CD4-positive, CD25-positive, alpha-beta regulatory T cell (primary cell): ENCODE measurements around the gene CYP4B1. TPM values are rescaled to one million over a fixed set of nuclear protein-coding genes. Genes with fewer than 3 reads are reported as not detected.

Experiments used
- ATAC-seq, 2 donors: fragments of 150-1000 bp; cut with Tn5 transposase; one replicate each; pipeline ENCODE4 v1.10.0; 2021; ENCODE audit warnings: low read depth in 2 of 2, moderate number of reproducible peaks in 2 of 2, moderate library complexity in 1 of 2
- DNase-seq, 3 donors: peaks; one replicate each; pipeline versions ENCODE4 v3.0.0 to v3.0.0-alpha.2; 2012 to 2022; ENCODE audit warnings: mixed read lengths in 1 of 3
- H3K27ac ChIP-seq: one replicate; pipeline ENCODE4 v1.7.0; 2013; ENCODE audit warnings: mild to moderate bottlenecking, low read length; ENCODE audit not compliant: insufficient read depth, poor library complexity, severe bottlenecking
- H3K27me3 ChIP-seq: one replicate; pipeline ENCODE4 v1.7.0; 2013; ENCODE audit warnings: low read length; ENCODE audit not compliant: control insufficient read depth, insufficient read depth
- H3K36me3 ChIP-seq: one replicate; pipeline ENCODE4 v1.7.0; 2013; ENCODE audit warnings: mild to moderate bottlenecking, low read length, moderate library complexity; ENCODE audit not compliant: control insufficient read depth, insufficient read depth
- H3K4me1 ChIP-seq: 2 replicates; pipeline ENCODE4 v1.7.0; 2013; ENCODE audit warnings: mild to moderate bottlenecking, low read length; ENCODE audit not compliant: insufficient read depth, control insufficient read depth, poor library complexity, severe bottlenecking
- H3K4me3 ChIP-seq: one replicate; pipeline ENCODE4 v1.7.0; 2013; ENCODE audit warnings: low read depth, mild to moderate bottlenecking, low read length, moderate library complexity
- H3K9me3 ChIP-seq, 2 experiments: 1 replicate in 1 of 2; 2 replicates in 1 of 2; pipeline ENCODE4 v1.7.0; 2013; ENCODE audit warnings: low read length in 2 of 2, mild to moderate bottlenecking in 1 of 2, moderate library complexity in 1 of 2; ENCODE audit not compliant: control insufficient read depth in 2 of 2
- H3K27ac Mint-ChIP-seq, 3 donors: one replicate each; pipeline ENCODE4 v1.8.0; 2020 to 2022; ENCODE audit warnings: mild to moderate bottlenecking in 3 of 3, mixed read lengths in 3 of 3, moderate library complexity in 2 of 3
- H3K27me3 Mint-ChIP-seq: one replicate; pipeline ENCODE4 v1.8.0; 2022; ENCODE audit warnings: mild to moderate bottlenecking, mixed read lengths
- H3K36me3 Mint-ChIP-seq: one replicate; pipeline ENCODE4 v1.8.0; 2020; ENCODE audit warnings: mixed read lengths
- H3K4me1 Mint-ChIP-seq, 4 donors: one replicate each; pipeline ENCODE4 v1.8.0; 2020 to 2022; ENCODE audit warnings: mixed read lengths in 4 of 4, mild to moderate bottlenecking in 1 of 4
- H3K4me3 Mint-ChIP-seq, 4 donors: one replicate each; pipeline ENCODE4 v1.8.0; 2020 to 2022; ENCODE audit warnings: mild to moderate bottlenecking in 4 of 4, mixed read lengths in 4 of 4, moderate library complexity in 3 of 4
- H3K9me3 Mint-ChIP-seq, 7 donors: one replicate each; pipeline ENCODE4 v1.8.0; 2020 to 2022; ENCODE audit warnings: mixed read lengths in 7 of 7, mild to moderate bottlenecking in 3 of 7, moderate library complexity in 2 of 7
- polyA plus RNA-seq, 4 donors: library from polyadenylated mRNA; unstranded; fragments of 300-500 nt; fragmentation: Illumina TruSeq; gene quantifications; one replicate each; pipeline ENCODE4 v1.2.3, GENCODE V29; 2021
- total RNA-seq: library from RNA; stranded (reverse); gene quantifications from one replicate; pipeline ENCODE4 v1.2.3, GENCODE V29; 2022

Gene CYP4B1
- total and polyA plus RNA-seq, 5 donors from 2014 or later: not detected

GRCh38 chr1:46806196-46807020 is 7.6 kb downstream of the CYP4B1 start:
- Mint-ChIP-seq H3K27ac (no peak overlapping the region), H3K4me3 (no peak overlapping the region), H3K4me1 (no peaks in the 10 kb centered on the region), H3K27me3 (peaks cover 4% of the 10 kb centered on the region), H3K36me3 (no peaks in the 10 kb centered on the region), H3K9me3 (peaks cover 0 to 9% (median 0%) of the 10 kb centered on the region in 7 donors)
- no peaks in the 10 kb centered on the region for H3K27me3 ChIP-seq
- no peak for ATAC-seq
- H3K9me3 ChIP-seq: no peaks in the 10 kb centered on the region
- H3K4me1 ChIP-seq: no peaks in the 10 kb centered on the region
- no peak overlapping the region for H3K27ac ChIP-seq
- DNase-seq: no peak
- no peak overlapping the region for H3K4me3 ChIP-seq
- H3K36me3 ChIP-seq: no peaks in the 10 kb centered on the region

- DNase-seq (no peak), ATAC-seq (no peak)
- H3K9me3 Mint-ChIP-seq: peaks cover 0 to 7% (median 0%) of the 10 kb centered on the region in 7 donors
- no peaks in the 10 kb centered on the region for H3K36me3 ChIP-seq
- no peak overlapping the region for H3K27ac Mint-ChIP-seq
- H3K36me3 Mint-ChIP-seq: no peaks in the 10 kb centered on the region
- H3K27me3 ChIP-seq: no peaks in the 10 kb centered on the region
- H3K9me3 ChIP-seq: no peaks in the 10 kb centered on the region
- H3K4me3 ChIP-seq: no peak overlapping the region
- H3K27ac ChIP-seq: no peak overlapping the region
- H3K4me1 Mint-ChIP-seq: no peaks in the 10 kb centered on the region
- H3K4me3 Mint-ChIP-seq: no peak overlapping the region
- H3K27me3 Mint-ChIP-seq: peaks cover 4% of the 10 kb centered on the region
- H3K4me1 ChIP-seq: no peaks in the 10 kb centered on the region
Measured at GRCh38 chr1:46807046-46807972, 8.5 kb downstream of the CYP4B1 start.

GRCh38 chr1:46809071-46809470 is 10.2 kb downstream of the CYP4B1 start:
- Histone ChIP-seq H3K27me3 (no peaks in the 10 kb centered on the region), H3K4me3 (no peak overlapping the region), H3K36me3 (no peaks in the 10 kb centered on the region), H3K9me3 (no peaks in the 10 kb centered on the region), H3K4me1 (no peaks in the 10 kb centered on the region), H3K27ac (no peak overlapping the region)
- H3K27ac Mint-ChIP-seq: no peak overlapping the region
- no peak overlapping the region for H3K4me3 Mint-ChIP-seq
- peaks cover 6% of the 10 kb centered on the region for H3K27me3 Mint-ChIP-seq
- DNase-seq (no peak), ATAC-seq (no peak)
- no peaks in the 10 kb centered on the region for H3K36me3 Mint-ChIP-seq
- H3K9me3 Mint-ChIP-seq: peaks cover 0 to 7% (median 0%) of the 10 kb centered on the region in 7 donors
- H3K4me1 Mint-ChIP-seq: no peaks in the 10 kb centered on the region

- Histone ChIP-seq H3K36me3 (no peaks in the 10 kb centered on the region), H3K4me3 (no peak overlapping the region), H3K27ac (no peak overlapping the region), H3K4me1 (no peaks in the 10 kb centered on the region), H3K27me3 (no peaks in the 10 kb centered on the region), H3K9me3 (no peaks in the 10 kb centered on the region)
- Mint-ChIP-seq H3K27ac (no peak overlapping the region), H3K36me3 (no peaks in the 10 kb centered on the region), H3K4me3 (no peak overlapping the region), H3K9me3 (peaks cover 0 to 7% (median 0%) of the 10 kb centered on the region in 7 donors), H3K4me1 (no peaks in the 10 kb centered on the region), H3K27me3 (peaks cover 8% of the 10 kb centered on the region)
- DNase-seq (no peak), ATAC-seq (no peak)
Measured at GRCh38 chr1:46809904-46810303, 11.1 kb downstream of the CYP4B1 start.

GRCh38 chr1:46810596-46810995 is 11.8 kb downstream of the CYP4B1 start:
- Histone ChIP-seq H3K36me3 (no peaks in the 10 kb centered on the region), H3K27me3 (no peaks in the 10 kb centered on the region), H3K4me3 (no peak overlapping the region), H3K4me1 (no peaks in the 10 kb centered on the region), H3K27ac (no peak overlapping the region), H3K9me3 (no peaks in the 10 kb centered on the region)
- Mint-ChIP-seq H3K36me3 (no peaks in the 10 kb centered on the region), H3K27ac (no peak overlapping the region), H3K27me3 (peaks cover 7% of the 10 kb centered on the region), H3K4me1 (no peaks in the 10 kb centered on the region), H3K4me3 (no peak overlapping the region), H3K9me3 (peaks cover 0 to 6% (median 0%) of the 10 kb centered on the region in 7 donors)
- DNase-seq (no peak), ATAC-seq (no peak)

GRCh38 chr1:46811053-46811452 is 12.2 kb downstream of the CYP4B1 start:
- no peak overlapping the region for H3K4me3 Mint-ChIP-seq
- peaks cover 4% of the 10 kb centered on the region for H3K27me3 Mint-ChIP-seq
- Histone ChIP-seq H3K4me1 (no peaks in the 10 kb centered on the region), H3K27ac (no peak overlapping the region), H3K9me3 (no peaks in the 10 kb centered on the region), H3K27me3 (no peaks in the 10 kb centered on the region), H3K36me3 (no peaks in the 10 kb centered on the region), H3K4me3 (no peak overlapping the region)
- peaks cover 0 to 5% (median 0%) of the 10 kb centered on the region in 7 donors for H3K9me3 Mint-ChIP-seq
- no peaks in the 10 kb centered on the region for H3K4me1 Mint-ChIP-seq
- ATAC-seq (no peak), DNase-seq (no peak)
- no peak overlapping the region for H3K27ac Mint-ChIP-seq
- H3K36me3 Mint-ChIP-seq: no peaks in the 10 kb centered on the region

GRCh38 chr1:46812065-46812963 is 13.5 kb downstream of the CYP4B1 start:
- Histone ChIP-seq H3K9me3 (no peaks in the 10 kb centered on the region), H3K4me1 (no peaks in the 10 kb centered on the region), H3K27ac (no peak overlapping the region), H3K36me3 (no peaks in the 10 kb centered on the region), H3K27me3 (no peaks in the 10 kb centered on the region), H3K4me3 (no peak overlapping the region)
- Mint-ChIP-seq H3K4me1 (no peaks in the 10 kb centered on the region), H3K9me3 (peaks cover 0 to 4% (median 0%) of the 10 kb centered on the region in 7 donors), H3K27me3 (peaks cover 4% of the 10 kb centered on the region), H3K36me3 (no peaks in the 10 kb centered on the region), H3K27ac (no peak overlapping the region), H3K4me3 (no peak overlapping the region)
- DNase-seq (no peak), ATAC-seq (no peak)
